GM20000 (cell line): ENCODE results near the gene POLR2H.
"Not testable (repeated sequence)": the region's sequence is repeated elsewhere in the genome, so short reads cannot be mapped to it uniquely, and the experiment has no call there.

Experiments
- DNase-seq: peaks from one replicate; pipeline ENCODE4 v3.0.0; 2012; ENCODE audit warnings: low spot score
- TF ChIP-seq, protein P1 (sequence below): IDR thresholded peaks from 2 replicates; pipeline ENCODE4 v1.5.1; 2012; ENCODE audit warnings: mild to moderate bottlenecking, control low read depth; ENCODE audit errors: extremely low read depth, missing control alignments

Gene POLR2H

DNA sequence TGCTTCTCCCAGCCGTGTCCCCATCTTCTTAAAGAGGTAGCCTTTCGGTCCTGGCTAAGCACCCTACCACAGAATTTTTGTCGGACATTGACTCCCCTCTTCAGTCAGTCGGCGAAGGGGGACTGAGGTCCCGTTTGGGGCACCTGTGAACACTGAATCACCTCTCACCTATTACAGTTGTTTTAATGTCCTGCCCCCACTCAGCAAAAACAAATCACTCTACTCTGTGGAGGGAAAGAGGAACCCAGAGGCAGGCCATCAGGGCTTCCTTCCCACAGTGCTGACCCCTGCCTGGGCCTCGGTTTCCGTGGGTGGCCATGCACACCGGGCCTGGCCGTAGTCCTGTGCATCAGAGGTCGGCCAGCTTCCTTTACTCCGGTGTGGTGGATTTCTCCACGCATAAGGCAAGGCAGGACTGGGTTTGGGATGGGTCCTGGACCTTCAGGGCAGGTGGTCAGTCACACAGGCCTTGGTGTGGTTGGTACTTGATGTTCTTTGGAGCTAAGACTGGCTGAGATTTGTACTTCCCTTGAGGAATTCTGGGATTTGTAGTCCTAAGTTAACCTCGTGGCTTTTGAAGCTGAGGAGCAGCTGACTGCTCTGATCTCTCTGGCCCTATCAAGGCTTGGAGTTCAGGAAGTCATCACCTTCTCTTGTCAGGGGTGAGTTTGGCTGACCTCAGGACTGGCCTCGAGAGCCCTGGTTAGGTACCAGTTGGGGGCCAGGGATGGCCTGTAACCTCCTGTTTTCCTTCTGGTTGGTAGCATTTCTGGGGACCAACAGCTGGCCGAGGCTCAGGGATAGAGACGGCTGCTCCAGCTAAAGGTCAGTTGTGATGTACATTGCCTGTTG is 24.7 kb upstream of the POLR2H start:
- DNase-seq, result peak; percentile 73
- TF ChIP-seq, protein P1, sequence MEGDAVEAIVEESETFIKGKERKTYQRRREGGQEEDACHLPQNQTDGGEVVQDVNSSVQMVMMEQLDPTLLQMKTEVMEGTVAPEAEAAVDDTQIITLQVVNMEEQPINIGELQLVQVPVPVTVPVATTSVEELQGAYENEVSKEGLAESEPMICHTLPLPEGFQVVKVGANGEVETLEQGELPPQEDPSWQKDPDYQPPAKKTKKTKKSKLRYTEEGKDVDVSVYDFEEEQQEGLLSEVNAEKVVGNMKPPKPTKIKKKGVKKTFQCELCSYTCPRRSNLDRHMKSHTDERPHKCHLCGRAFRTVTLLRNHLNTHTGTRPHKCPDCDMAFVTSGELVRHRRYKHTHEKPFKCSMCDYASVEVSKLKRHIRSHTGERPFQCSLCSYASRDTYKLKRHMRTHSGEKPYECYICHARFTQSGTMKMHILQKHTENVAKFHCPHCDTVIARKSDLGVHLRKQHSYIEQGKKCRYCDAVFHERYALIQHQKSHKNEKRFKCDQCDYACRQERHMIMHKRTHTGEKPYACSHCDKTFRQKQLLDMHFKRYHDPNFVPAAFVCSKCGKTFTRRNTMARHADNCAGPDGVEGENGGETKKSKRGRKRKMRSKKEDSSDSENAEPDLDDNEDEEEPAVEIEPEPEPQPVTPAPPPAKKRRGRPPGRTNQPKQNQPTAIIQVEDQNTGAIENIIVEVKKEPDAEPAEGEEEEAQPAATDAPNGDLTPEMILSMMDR, result no peak

DNA sequence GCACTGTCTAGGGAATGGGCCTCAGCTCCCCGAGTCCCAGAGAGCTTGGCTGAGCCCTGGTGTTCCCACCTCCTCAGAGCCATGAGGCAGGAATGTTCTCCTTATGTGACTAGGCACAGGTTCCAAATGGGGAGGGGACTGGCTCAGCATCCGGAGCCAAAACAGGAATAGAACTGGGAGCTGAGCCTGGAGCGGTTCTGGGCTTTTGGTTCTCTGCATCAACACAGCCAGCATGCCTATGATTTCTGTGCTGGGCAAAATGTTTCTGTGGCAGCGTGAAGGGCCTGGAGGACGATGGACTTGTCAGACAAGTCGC is 24.2 kb upstream of the POLR2H start, which contains the start of gene FAM131A:
TSS of gene FAM131A (plus strand) at position 202 of the 316 bp plus-strand sequence. CDS start at position 233, 31 bp downstream.
- TF ChIP-seq, protein P1, result no peak
- DNase-seq, result no peak

DNA sequence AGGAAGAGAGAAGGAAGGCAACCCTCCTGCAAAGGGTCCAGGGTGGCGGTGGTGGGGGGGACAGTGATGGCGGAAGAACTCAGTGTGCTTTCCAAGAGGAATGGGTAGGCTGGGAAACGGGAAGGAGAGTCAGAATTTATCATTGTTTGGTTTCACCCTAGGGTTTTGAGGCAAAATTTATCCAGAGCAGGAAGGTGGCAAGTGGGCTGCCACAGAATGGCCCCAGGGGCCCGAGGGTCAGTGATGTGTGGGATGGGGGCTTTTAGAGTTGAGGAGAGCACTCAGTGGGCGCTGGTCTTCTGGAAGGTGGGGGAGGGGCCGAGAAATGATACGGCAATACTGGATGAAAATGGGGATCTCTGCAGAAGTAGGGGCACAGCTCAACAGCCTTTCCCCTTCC is 23.5 kb upstream of the POLR2H start:
- TF ChIP-seq, protein P1, result no peak
- no peak for DNase-seq

DNA sequence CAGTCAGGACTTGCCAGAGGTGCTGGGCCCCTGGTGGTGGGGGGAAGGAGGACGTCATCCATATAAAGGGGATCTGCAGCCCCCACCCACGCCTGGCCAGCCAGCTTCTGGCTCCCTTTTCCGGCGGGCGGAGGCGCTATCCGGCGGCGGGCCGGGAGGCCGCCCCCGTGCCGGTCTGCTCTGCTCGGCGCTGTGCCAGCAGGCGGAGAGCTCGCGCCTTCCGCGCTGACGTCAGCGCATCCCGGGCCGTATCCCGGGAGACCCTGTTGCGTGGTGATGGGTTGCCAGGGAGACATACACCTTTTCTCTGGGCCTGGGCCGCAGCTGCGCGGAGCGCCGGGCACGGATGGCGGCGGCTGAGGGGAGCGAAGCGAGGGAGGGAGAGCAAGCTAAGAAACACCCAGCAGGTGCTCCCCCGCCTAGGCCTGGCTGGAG is 23.0 kb upstream of the POLR2H start:
- TF ChIP-seq, protein P1, result no peak
- peak; percentile 49 for DNase-seq

DNA sequence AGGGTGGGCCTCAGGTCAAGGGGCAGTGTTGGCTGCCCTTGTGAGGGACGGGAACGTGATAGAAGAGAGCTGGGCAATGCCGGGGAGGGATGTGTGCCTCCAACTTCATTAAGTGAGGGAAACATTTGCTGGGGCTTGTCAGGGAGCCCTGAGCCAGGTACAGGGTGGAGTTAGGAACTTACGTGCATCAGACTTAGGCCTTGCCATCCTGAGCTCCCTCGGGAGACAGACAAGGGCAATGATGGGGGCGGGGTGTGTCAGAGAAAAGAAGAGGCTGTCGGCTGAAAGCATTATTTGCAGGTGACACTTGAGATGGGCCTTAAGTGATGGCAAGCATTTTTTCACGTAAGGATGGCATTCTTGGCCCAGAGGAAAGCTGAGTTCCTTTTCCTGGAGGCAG is 22.5 kb upstream of the POLR2H start:
- no peak for DNase-seq
- TF ChIP-seq, protein P1, result no peak

DNA sequence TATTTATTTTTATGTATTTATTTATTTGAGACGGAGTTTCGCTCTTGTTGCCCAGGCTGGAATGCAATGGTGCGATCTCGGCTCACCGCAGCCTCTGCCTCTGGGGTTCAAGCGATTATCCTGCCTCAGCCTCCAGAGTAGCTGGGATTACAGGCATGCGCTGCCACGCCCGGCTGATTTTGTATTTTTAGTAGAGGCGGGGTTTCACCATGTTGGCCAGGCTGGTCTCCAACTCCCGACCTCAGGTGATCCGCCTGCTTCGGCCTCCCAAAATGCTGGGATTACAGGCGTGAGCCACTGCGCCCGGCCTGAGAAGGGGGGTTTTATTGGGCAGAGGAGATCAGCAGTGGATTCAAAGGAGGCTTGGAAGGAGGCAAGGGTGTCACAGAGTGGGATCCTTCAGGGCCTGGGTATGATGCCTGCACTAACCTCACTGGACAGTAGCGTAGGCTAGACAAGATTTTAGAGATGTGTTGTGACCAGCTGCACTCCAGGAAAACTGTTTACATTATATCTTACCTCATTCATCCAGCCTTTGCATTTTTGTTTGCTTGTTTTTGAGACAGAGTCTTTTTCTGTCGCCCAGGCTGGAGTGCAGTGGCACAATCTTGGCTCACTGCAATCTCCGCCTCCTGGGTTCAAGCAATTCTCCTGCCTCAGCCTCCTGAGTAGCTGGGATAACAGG is 21.9 kb upstream of the POLR2H start:
- not testable (repeated sequence) for DNase-seq

DNA sequence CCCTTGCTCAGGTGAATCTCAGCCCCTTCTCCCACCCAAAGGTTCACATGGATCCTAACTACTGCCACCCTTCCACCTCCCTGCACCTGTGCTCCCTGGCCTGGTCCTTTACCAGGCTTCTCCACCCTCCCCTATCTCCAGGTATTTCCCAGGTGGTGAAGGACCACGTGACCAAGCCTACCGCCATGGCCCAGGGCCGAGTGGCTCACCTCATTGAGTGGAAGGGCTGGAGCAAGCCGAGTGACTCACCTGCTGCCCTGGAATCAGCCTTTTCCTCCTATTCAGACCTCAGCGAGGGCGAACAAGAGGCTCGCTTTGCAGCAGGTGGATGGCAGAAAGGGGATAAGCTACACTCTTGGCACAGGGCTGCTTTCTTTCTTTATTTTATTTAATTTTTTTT is 19.6 kb upstream of the POLR2H start:
- TF ChIP-seq, protein P1, result no peak
- DNase-seq, result no peak
